Liver (tissue), 3 donors: Measurements from ENCODE around the gene KPNA6.

Experiments used
- ATF3 ChIP-seq: IDR thresholded peaks from 2 replicates; pipeline ENCODE4 v1.6.1; 2016; ENCODE audit warnings: antibody characterized with exemption
- EGR1 ChIP-seq, 2 donors: IDR thresholded peaks; 2 replicates each; pipeline ENCODE4 v1.6.1; 2016 to 2018; ENCODE audit warnings: antibody characterized with exemption in 2 of 2, low read depth in 2 of 2
- GABPA ChIP-seq, 2 donors: IDR thresholded peaks in 1 of 2; conservative IDR thresholded peaks in 1 of 2; 2 replicates each; pipeline ENCODE4 v1.6.1; 2016; ENCODE audit warnings: antibody characterized with exemption in 2 of 2, mild to moderate bottlenecking in 1 of 2, moderate library complexity in 1 of 2
- JUND ChIP-seq, 2 donors: IDR thresholded peaks; 2 replicates each; pipeline ENCODE4 v1.6.1; 2016; ENCODE audit warnings: antibody characterized with exemption in 2 of 2
- REST ChIP-seq: IDR thresholded peaks from 2 replicates; pipeline ENCODE4 v1.6.1; 2016; ENCODE audit warnings: antibody characterized with exemption, mild to moderate bottlenecking
- TAF1 ChIP-seq: conservative IDR thresholded peaks from 2 replicates; pipeline ENCODE4 v1.6.1; 2016; ENCODE audit warnings: antibody characterized with exemption, mild to moderate bottlenecking
- TF ChIP-seq, protein P1 (sequence below): fragments of 150-350 bp; IDR thresholded peaks from 2 replicates; pipeline ENCODE4 v1.5.1; 2017; ENCODE audit warnings: improper control_type of control experiment, low read depth, low read length; ENCODE audit not compliant: missing input control
- donor health status: healthy.
- donor health status: healthy.

GRCh38 chr1:32104127-32104526, 3.7 kb upstream of the KPNA6 start:
- TF ChIP-seq, protein P1, sequence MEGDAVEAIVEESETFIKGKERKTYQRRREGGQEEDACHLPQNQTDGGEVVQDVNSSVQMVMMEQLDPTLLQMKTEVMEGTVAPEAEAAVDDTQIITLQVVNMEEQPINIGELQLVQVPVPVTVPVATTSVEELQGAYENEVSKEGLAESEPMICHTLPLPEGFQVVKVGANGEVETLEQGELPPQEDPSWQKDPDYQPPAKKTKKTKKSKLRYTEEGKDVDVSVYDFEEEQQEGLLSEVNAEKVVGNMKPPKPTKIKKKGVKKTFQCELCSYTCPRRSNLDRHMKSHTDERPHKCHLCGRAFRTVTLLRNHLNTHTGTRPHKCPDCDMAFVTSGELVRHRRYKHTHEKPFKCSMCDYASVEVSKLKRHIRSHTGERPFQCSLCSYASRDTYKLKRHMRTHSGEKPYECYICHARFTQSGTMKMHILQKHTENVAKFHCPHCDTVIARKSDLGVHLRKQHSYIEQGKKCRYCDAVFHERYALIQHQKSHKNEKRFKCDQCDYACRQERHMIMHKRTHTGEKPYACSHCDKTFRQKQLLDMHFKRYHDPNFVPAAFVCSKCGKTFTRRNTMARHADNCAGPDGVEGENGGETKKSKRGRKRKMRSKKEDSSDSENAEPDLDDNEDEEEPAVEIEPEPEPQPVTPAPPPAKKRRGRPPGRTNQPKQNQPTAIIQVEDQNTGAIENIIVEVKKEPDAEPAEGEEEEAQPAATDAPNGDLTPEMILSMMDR, result peak; percentile 20
- TF ChIP-seq TAF1, result no peak
- peak; percentile 35 to 77 for TF ChIP-seq EGR1 (IDR thresholded peaks at IDR 0.05; ENCODE audit: low read depth in 2 of 2)
- TF ChIP-seq REST, result peak; percentile 73
- peak in 1 of 2 donors; percentile 71 for TF ChIP-seq JUND (IDR thresholded peaks at IDR 0.05)
- no peak for TF ChIP-seq ATF3
- TF ChIP-seq GABPA (IDR thresholded peaks at IDR 0.05 in 1 of 2, conservative IDR thresholded peaks at IDR 0.05 in 1 of 2), result no peak
